ENCODE measurements around the gene DSE.

DSE gene

DNA sequence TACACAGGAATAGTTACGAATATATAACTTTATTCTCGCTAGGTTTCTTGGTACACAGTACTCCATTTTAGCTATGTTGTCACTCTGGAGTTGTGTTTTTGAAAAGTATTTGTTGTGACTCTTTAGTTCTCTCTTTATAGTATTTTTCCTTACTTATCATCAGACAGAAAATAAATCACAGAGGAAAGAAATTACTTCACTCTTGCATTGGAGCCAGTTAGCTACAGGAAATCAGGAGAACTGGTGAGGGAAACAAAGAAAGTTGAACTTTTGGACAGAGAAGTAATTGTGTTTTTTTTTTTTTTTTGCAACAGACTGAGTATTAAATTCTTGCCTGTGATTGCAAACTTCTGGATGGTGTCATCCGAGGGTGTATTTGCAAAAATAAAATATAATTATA is 33.9 kb downstream of the DSE start:
- peaks cover 18% of the 10 kb centered on the region for H3K27me3 Mint-ChIP-seq (ENCODE audit: low read depth)
- no peak overlapping the region for H3K27ac Mint-ChIP-seq
- H3K4me1 Mint-ChIP-seq (ENCODE audit: low read depth) = peaks cover 2% of the 10 kb centered on the region
- H3K9me3 Mint-ChIP-seq = no peaks in the 10 kb centered on the region
- H3K4me3 Mint-ChIP-seq = no peak overlapping the region
- no peaks in the 10 kb centered on the region for H3K36me3 Mint-ChIP-seq (ENCODE audit: low read depth)

DNA sequence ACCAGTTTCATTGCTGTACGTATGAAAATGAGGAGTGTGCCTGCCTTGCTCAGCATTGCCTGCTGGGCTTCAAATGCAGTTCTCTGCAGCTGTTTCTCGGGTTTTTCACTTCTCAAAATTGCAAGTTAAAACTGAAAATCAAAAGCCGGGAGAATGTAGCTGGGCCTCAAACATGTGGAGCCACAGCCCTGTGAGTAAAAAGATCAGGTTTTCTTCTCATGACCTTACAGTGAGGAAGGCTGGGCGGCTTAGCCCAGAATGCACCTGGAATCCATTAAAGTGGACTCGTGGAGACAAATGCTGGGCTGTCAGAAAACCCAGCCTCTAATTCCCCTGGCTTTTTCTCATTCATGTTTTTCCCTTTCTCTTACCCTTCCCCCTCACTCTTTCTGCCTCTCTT is 34.4 kb downstream of the DSE start:
- Mint-ChIP-seq H3K9me3 (no peaks in the 10 kb centered on the region), H3K27ac (no peak overlapping the region), H3K4me3 (no peak overlapping the region), H3K36me3 (ENCODE audit: low read depth) (no peaks in the 10 kb centered on the region), H3K4me1 (ENCODE audit: low read depth) (peaks cover 2% of the 10 kb centered on the region), H3K27me3 (ENCODE audit: low read depth) (peaks cover 18% of the 10 kb centered on the region)

DNA sequence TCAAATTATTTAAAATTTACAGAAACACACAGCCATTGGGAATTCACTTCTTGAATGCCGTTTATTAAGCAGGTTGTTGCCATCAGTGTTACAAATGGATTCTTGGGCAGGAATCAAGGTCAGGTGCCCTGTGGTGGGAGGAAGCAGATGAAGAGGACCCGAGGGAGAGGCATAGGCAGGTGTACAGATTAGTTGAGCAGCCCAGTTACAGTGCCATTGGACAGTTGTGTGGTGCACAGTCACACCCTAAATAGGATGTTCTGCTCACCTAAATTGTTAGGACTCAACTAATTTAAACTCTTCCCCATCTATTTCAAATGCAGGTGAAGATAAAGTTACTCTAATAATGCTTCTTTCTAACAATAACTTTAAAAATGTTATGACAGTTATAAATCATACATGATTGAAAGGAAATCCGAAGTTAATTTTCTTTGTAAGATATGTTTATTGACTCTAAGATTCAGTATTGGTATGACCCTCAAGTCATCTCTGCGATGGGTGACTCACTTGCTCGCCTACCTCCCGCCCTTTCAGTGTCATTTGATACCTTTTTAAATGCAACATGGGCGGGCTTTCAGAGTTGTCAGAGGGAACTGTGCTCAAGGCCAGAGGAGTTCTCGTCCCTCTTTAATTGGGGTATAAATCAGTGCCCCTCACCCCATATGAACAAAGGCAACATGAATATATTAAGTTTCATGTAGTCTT is 35.1 kb downstream of the DSE start:
- no peaks in the 10 kb centered on the region for H3K36me3 Mint-ChIP-seq (ENCODE audit: low read depth)
- H3K4me3 Mint-ChIP-seq = no peak overlapping the region
- peaks cover 2% of the 10 kb centered on the region for H3K4me1 Mint-ChIP-seq (ENCODE audit: low read depth)
- H3K27me3 Mint-ChIP-seq (ENCODE audit: low read depth) = peaks cover 18% of the 10 kb centered on the region
- no peak overlapping the region for H3K27ac Mint-ChIP-seq
- H3K9me3 Mint-ChIP-seq = no peaks in the 10 kb centered on the region

DNA sequence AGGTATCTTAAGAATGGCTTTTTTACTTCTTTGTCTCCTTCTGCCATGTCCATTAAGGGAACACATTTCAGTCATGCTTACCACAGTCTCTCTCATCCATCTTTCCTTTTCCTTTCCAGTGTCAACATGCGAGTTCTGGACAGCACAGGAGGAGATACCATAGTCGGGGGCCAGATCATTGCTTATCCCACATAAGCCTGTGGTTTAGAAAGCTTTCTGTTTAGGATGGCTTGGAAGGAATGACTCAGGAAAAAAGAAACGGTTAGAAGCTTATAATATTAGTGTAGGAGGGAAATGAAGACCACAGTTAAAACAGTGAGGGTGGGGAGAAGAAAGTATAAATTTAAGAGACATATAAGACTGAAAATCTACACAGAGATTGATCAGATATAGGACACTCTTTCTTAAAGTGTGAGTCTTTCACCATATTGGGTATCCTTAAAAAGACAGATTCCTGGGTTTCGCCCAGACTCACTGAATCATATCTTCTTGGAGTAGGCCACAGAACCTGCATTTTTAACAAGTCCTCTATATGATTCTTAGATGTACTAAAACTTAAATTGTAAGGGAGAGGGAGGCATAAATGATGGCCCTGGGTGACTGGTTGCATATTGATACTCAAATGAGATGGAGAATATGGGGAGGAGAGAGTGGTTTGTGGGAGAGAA is 36.1 kb downstream of the DSE start:
- Mint-ChIP-seq H3K4me3 (no peak overlapping the region), H3K36me3 (ENCODE audit: low read depth) (no peaks in the 10 kb centered on the region), H3K9me3 (no peaks in the 10 kb centered on the region), H3K4me1 (ENCODE audit: low read depth) (peaks cover 4% of the 10 kb centered on the region), H3K27me3 (ENCODE audit: low read depth) (peaks cover 18% of the 10 kb centered on the region), H3K27ac (no peak overlapping the region)

DNA sequence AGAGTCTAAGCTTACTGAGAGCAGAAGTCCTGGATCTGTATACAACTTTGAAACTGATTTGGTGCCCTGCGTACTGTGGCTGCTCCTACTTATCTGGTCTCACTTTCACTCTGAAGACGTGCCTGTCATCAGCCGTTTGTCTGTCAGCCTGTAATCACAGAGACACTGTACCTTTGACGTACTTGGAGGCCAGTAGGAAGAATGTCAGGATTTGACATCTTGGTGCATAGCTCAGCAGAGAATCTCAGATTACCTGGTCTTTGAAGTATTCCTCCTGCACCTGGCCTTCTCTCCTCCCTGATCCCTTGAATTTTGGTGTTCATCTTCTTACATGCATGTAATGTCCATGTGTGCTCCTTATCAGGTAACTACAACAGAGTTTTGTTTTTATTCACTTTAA is 37.7 kb downstream of the DSE start:
- H3K9me3 Mint-ChIP-seq = no peaks in the 10 kb centered on the region
- H3K36me3 Mint-ChIP-seq (ENCODE audit: low read depth) = no peaks in the 10 kb centered on the region
- H3K27ac Mint-ChIP-seq = no peak overlapping the region
- H3K4me1 Mint-ChIP-seq (ENCODE audit: low read depth) = peaks cover 4% of the 10 kb centered on the region
- H3K27me3 Mint-ChIP-seq (ENCODE audit: low read depth) = peaks cover 18% of the 10 kb centered on the region
- no peak overlapping the region for H3K4me3 Mint-ChIP-seq

DNA sequence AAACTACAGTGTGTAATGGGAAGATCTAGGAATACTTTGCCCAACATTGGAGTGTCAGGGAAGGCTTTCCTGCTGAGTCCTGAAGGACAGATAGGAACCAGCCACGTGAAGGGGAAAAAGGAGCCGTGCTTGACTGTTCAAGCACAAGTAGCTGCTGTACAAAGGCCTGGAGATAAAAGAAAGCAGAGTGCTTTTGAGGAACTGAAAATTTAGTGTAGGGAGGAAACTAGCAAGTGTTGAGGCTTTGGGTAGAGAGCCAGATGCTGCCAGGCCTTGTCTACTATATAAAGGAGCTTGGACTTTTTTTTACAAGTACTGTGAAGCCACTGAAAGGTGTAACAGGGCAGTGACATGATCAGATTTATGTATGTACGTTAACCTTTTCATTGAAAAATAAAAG is 39.0 kb downstream of the DSE start:
- Mint-ChIP-seq H3K27ac (no peak overlapping the region), H3K4me1 (ENCODE audit: low read depth) (peaks cover 4% of the 10 kb centered on the region), H3K4me3 (no peak overlapping the region), H3K36me3 (ENCODE audit: low read depth) (no peaks in the 10 kb centered on the region), H3K27me3 (ENCODE audit: low read depth) (peaks cover 18% of the 10 kb centered on the region), H3K9me3 (no peaks in the 10 kb centered on the region)

DNA sequence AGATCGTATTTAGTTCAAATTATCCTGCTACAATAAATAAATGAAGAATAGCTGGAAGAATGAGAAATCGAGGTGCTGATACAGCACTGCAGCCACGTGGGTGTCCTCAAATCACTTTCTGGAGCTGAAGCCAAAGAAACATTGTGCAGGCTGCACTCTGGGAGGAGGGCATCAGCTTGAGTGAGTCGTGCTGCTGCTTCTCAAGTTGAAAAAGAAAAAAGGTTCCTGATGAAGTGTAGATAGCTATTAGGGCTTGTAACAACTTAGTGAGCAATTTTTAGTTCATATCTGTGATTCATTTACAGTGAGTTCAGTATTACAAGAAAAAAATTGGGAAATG is 40.5 kb downstream of the DSE start:
- no peaks in the 10 kb centered on the region for H3K36me3 Mint-ChIP-seq (ENCODE audit: low read depth)
- peaks cover 4% of the 10 kb centered on the region for H3K4me1 Mint-ChIP-seq (ENCODE audit: low read depth)
- no peak overlapping the region for H3K4me3 Mint-ChIP-seq
- peaks cover 11% of the 10 kb centered on the region for H3K27me3 Mint-ChIP-seq (ENCODE audit: low read depth)
- no peak overlapping the region for H3K27ac Mint-ChIP-seq
- no peaks in the 10 kb centered on the region for H3K9me3 Mint-ChIP-seq

DNA sequence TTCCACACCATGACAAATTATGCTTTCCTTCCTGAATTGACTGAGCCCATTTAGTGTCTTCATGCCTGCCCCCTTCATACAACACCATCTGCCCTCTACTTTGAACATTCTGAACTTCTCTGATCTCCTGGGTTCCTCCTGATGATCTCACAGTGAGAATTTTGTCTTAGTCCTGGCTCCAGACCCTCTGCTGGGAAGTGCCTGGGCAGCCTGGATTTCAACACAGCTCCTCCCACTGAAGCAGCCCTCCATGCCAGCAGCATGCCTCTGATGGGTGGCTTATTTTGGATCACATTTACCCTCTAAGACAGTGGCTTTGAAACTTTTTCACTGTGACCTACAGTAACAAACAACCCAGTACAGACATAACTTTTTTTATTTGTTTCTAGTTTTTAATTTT is 41.5 kb downstream of the DSE start:
- peaks cover 2% of the 10 kb centered on the region for H3K4me1 Mint-ChIP-seq (ENCODE audit: low read depth)
- H3K27ac Mint-ChIP-seq = no peak overlapping the region
- peaks cover 4% of the 10 kb centered on the region for H3K27me3 Mint-ChIP-seq (ENCODE audit: low read depth)
- no peaks in the 10 kb centered on the region for H3K36me3 Mint-ChIP-seq (ENCODE audit: low read depth)
- H3K4me3 Mint-ChIP-seq = no peak overlapping the region
- no peaks in the 10 kb centered on the region for H3K9me3 Mint-ChIP-seq

DNA sequence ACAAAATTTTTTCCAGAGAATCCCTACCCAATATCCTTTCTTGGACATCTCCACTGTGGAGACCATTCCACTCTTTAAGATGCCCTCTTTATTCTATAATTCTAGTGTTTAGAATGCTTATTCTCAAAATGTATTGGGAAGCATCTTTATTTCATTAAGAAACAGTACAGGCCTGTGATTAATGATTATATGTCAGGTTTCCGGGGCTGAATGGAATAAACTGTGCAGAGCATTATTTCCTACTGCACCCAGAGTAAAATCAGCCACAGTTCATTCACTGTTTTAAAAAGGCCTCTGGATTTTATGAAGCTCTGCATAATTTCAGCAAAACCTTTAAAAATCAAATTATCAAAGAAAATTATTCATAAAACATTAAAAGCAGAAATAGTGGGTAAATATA is 42.6 kb downstream of the DSE start:
- H3K27me3 Mint-ChIP-seq (ENCODE audit: low read depth) = peaks cover 4% of the 10 kb centered on the region
- peaks cover 2% of the 10 kb centered on the region for H3K4me1 Mint-ChIP-seq (ENCODE audit: low read depth)
- no peak overlapping the region for H3K4me3 Mint-ChIP-seq
- H3K27ac Mint-ChIP-seq = no peak overlapping the region
- no peaks in the 10 kb centered on the region for H3K36me3 Mint-ChIP-seq (ENCODE audit: low read depth)
- H3K9me3 Mint-ChIP-seq = no peaks in the 10 kb centered on the region

DNA sequence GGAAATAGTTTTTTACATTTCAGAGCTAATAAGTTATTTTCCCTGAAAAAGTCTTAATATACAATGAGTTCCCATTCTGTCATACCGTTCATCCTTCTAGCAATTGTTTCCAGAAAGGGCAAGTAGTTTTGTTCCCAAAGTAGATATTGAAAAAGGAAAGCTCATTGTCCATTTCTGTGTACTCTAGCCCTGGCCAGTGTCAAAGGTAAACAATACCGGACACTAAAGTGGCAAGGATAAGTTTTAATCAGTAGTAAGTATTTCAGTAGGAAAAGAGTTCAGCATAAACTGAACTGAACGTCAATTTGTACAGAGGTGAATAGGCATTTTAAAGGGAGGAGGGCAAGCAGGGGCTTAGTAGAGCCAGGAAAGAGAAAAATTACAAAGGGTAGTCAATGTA is 46.9 kb downstream of the DSE start:
- Mint-ChIP-seq H3K9me3 (no peaks in the 10 kb centered on the region), H3K4me3 (no peak overlapping the region), H3K27ac (no peak overlapping the region), H3K4me1 (ENCODE audit: low read depth) (no peaks in the 10 kb centered on the region), H3K27me3 (ENCODE audit: low read depth) (no peaks in the 10 kb centered on the region), H3K36me3 (ENCODE audit: low read depth) (no peaks in the 10 kb centered on the region)

DNA sequence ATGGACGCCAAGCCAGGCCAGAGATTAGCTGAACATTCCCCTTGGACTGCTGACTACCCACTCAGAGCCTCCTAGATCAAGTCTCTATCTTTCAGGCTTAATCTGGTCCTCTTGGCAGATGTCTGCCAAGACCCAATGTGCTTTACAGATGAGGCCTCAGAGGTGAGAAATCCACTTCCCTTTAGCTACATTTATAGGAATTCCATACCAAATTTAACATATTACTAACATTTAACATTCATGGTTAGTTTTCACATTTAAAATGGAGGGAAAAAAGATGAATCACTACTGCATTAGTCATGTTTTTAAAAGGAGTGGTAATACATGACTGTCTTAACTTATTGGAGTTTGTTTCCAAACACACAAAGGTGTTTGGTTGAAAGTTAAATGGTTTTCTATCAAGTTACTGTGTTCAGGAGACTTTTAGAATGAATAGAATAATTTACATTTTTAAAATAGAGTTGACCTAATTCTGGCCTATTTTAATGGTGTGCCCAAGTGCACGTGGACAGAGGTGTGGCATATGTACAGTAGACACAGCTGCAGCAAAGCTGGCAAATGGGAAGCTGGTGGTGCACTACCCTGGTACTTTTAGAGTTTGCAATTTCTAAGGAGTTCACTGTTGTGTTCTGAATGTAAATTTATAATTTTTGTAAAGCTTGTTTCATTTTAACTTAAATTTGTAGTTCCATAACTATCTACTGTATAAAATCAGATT is 48.5 kb downstream of the DSE start:
- Mint-ChIP-seq H3K4me1 (ENCODE audit: low read depth) (no peaks in the 10 kb centered on the region), H3K9me3 (no peaks in the 10 kb centered on the region), H3K4me3 (no peak overlapping the region), H3K36me3 (ENCODE audit: low read depth) (no peaks in the 10 kb centered on the region), H3K27me3 (ENCODE audit: low read depth) (no peaks in the 10 kb centered on the region), H3K27ac (no peak overlapping the region)

DNA sequence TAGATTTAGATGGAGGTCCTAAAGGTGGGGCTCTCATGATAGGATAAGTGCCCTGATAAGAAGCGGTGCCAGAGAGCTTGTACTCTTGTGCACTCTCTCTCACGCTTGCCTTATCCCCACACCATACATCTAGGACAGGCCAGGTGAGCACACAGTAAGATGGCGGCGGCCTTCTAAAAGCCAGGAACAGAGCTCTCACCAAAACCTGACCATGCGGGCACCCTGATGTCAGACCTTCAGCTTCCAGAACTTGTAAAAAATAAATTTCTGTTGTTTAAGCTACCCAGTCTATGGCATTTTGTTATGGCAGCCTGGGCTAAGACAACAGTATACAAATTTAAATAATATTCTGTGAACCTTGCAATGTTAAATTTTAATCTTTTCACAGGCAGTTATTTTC is 49.6 kb downstream of the DSE start:
- no peaks in the 10 kb centered on the region for H3K36me3 Mint-ChIP-seq (ENCODE audit: low read depth)
- H3K27me3 Mint-ChIP-seq (ENCODE audit: low read depth) = no peaks in the 10 kb centered on the region
- no peaks in the 10 kb centered on the region for H3K9me3 Mint-ChIP-seq
- H3K27ac Mint-ChIP-seq = no peak overlapping the region
- H3K4me3 Mint-ChIP-seq = no peak overlapping the region
- H3K4me1 Mint-ChIP-seq (ENCODE audit: low read depth) = no peaks in the 10 kb centered on the region

DNA sequence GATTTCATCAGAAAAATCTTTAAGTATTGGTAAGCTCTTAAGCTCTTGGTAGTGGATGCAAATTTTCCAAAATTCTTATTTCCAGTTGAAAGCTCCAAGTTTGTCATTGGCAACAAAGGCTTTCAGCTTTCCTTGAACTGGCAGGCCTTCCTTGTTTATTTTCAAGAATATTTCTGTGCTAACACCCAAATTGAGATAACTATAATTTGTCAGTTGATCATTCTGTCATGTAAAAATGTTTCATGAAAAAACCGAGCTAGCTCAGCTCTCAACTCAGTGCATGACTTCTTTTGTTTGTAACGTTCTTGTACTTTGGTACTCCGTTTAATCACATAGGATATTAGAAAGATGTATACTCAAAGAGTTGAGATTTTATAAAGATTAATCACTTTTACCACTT is 51.5 kb downstream of the DSE start:
- Mint-ChIP-seq H3K4me1 (ENCODE audit: low read depth) (no peaks in the 10 kb centered on the region), H3K27ac (no peak overlapping the region), H3K36me3 (ENCODE audit: low read depth) (no peaks in the 10 kb centered on the region), H3K9me3 (no peaks in the 10 kb centered on the region), H3K27me3 (ENCODE audit: low read depth) (no peaks in the 10 kb centered on the region), H3K4me3 (no peak overlapping the region)

DNA sequence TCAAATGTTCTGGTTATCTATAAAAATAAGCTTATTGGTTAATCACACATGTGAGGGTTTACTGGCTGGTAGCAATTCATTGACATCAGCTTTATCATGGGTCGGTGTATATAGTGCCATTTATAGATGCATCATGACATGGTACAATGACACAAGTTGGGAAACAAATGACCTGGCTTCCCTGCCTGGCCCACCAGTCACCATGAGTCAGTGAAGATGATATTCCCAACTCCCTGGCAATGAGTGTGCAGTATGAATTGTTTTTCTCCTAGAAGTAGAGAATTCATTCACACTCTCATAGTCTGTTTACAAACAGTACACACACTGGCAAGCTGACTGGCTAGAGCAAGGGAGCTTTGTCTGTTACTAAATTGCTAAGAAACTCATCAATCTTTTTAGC is 53.3 kb downstream of the DSE start:
- no peaks in the 10 kb centered on the region for H3K36me3 Mint-ChIP-seq (ENCODE audit: low read depth)
- no peaks in the 10 kb centered on the region for H3K9me3 Mint-ChIP-seq

DNA sequence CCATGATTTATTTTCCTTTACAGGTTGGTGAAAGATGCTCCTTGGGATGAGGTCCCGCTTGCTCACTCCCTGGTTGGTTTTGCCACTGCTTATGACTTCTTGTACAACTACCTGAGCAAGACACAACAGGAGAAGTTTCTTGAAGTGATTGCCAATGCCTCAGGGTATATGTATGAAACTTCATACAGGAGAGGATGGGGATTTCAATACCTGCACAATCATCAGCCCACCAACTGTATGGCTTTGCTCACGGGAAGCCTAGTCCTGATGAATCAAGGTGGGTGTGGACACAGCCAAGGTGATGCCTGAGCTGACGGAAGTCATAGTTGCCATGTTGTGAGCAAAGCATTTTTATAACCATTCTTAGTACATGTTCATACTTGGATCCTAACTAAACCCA is 55.8 kb downstream of the DSE start:
- H3K27ac Mint-ChIP-seq = no peak overlapping the region
- no peaks in the 10 kb centered on the region for H3K36me3 Mint-ChIP-seq (ENCODE audit: low read depth)
- no peaks in the 10 kb centered on the region for H3K9me3 Mint-ChIP-seq
- no peak overlapping the region for H3K4me3 Mint-ChIP-seq
- H3K27me3 Mint-ChIP-seq (ENCODE audit: low read depth) = no peaks in the 10 kb centered on the region
- no peaks in the 10 kb centered on the region for H3K4me1 Mint-ChIP-seq (ENCODE audit: low read depth)

More for the DNA sequence above, 53.3 kb downstream of the DSE start:
- Mint-ChIP-seq H3K27ac (no peak overlapping the region), H3K27me3 (ENCODE audit: low read depth) (no peaks in the 10 kb centered on the region), H3K4me1 (ENCODE audit: low read depth) (no peaks in the 10 kb centered on the region), H3K4me3 (no peak overlapping the region)

All from T-helper 1 cell treated with Interleukin-12 subunit alpha and Interleukin-12 subunit beta and Interleukin-4 antibody, amounts not matched to agents 30 μg/mL and 1 μg/mL, for 36 hours (primary cell).